Upper lobe of left lung (tissue), 6 donors: ENCODE data around the gene PANK1. TPM values are rescaled to one million over a fixed set of nuclear protein-coding genes. Genes with fewer than 3 reads are reported as not detected.

ENCODE experiments used
- ATAC-seq, 2 donors: fragments of 200-7000 bp; cut with Tn5 transposase; one replicate each; pipeline ENCODE4 v1.9.1; 2022; ENCODE audit warnings: mild to moderate bottlenecking in 2 of 2, moderate library complexity in 2 of 2; ENCODE audit not compliant: low FRiP score in 2 of 2
- DNase-seq, 2 donors: peaks; one replicate each; pipeline ENCODE4 v3.0.0-alpha.2; 2019 to 2020
- H3K27ac ChIP-seq, 4 donors: fragments of 200-600 bp; sonication (generic); one replicate each; pipeline ENCODE4 v1.5.1; 2016 to 2019
- H3K27me3 ChIP-seq, 4 donors: fragments of 200-600 bp; sonication (generic); one replicate each; pipeline ENCODE4 v1.5.1; 2017 to 2019
- H3K36me3 ChIP-seq, 4 donors: fragments of 200-600 bp; sonication (generic); one replicate each; pipeline ENCODE4 v1.5.1; 2016 to 2019
- H3K4me1 ChIP-seq, 4 donors: fragments of 200-600 bp; sonication (generic); one replicate each; pipeline ENCODE4 v1.5.1; 2018 to 2019
- H3K4me3 ChIP-seq, 4 donors: fragments of 200-600 bp; sonication (generic); one replicate each; pipeline ENCODE4 v1.5.1; 2017 to 2019; ENCODE audit warnings: mild to moderate bottlenecking in 2 of 4, moderate library complexity in 1 of 4
- H3K9me3 ChIP-seq, 4 donors: fragments of 200-600 bp; sonication (generic); one replicate each; pipeline ENCODE4 v1.5.1; 2018 to 2019
- EP300 ChIP-seq, 4 donors: sonication (generic); formaldehyde crosslinking; IDR thresholded peaks; one replicate each; pipeline ENCODE4 v1.5.1; 2017; ENCODE audit warnings: antibody characterized with exemption in 4 of 4, control low read depth in 2 of 4
- POLR2A ChIP-seq, 4 donors: fragments of 450-650 bp; IDR thresholded peaks; one replicate each; pipeline ENCODE4 v1.5.1; 2016 to 2017; ENCODE audit warnings: antibody characterized with exemption in 4 of 4, mild to moderate bottlenecking in 2 of 4
- POLR2AphosphoS5 ChIP-seq, 2 donors: sonication (generic); formaldehyde crosslinking; IDR thresholded peaks; one replicate each; pipeline ENCODE4 v1.5.1; 2017; ENCODE audit warnings: antibody characterized with exemption in 2 of 2
- WGBS, 2 donors: methylation state at CpG; one replicate each; pipeline ENCODE4 v1.1.5; 2017 to 2018; 5-methylcytosine and 5-hydroxymethylcytosine counted together
- total RNA-seq, 6 donors: library from RNA; depleted of rRNA in 4 of 6; stranded (reverse); fragments of >200 nt in 4 of 6; gene quantifications; one replicate each; pipeline versions ENCODE4 v1.1.0 to v1.2.1, GENCODE V29; 2016 to 2021
- TF ChIP-seq, protein P1 (sequence below), 6 experiments: fragments of 450-650 bp in 4 of 6; fragments of 200-600 bp in 2 of 6; sonication (generic) in 2 of 6; IDR thresholded peaks; one replicate each; pipeline ENCODE4 v1.5.1; 2016 to 2019; ENCODE audit warnings: antibody characterized with exemption in 6 of 6
- donor health status: DM: no; HTN: no; CAD: no; lungs with moderate emphysema.
- donor health status: DM: no; HTN: yes; CAD: no; lungs with severe emphysema.

PANK1 gene
- total RNA-seq, 6 donors from 2014 or later = 3.1 to 22.9 (median 7.3) TPM

DNA sequence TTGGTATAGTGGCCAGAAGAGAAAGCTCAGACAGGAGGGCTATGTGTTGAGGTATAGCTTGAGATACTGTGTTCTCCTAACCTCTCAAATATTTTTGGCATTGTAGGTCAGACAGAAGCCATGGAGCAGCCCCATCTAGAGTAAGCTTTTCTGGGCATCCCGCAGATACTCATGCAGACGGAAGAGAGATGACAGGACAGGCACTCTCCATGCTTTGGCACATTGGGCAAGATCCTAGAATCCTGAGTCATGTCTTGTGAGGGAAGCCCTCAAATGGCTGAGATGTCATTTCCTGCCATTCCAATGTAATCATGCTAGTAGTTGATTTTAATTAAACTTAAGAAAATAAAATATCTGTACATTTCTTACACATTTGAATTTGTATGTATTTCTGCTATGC, 39.6 kb upstream of the PANK1 start:
- ATAC-seq (no peak), DNase-seq (no peak)
- H3K27ac ChIP-seq = no peak overlapping the region
- H3K4me3 ChIP-seq = no peak overlapping the region
- H3K27me3 ChIP-seq = no peaks in the 10 kb centered on the region
- H3K36me3 ChIP-seq = no peaks in the 10 kb centered on the region
- WGBS, 2 donors = 69 to 88% methylated on average over 2 of the region's 2 CpGs
- H3K4me1 ChIP-seq = no peaks in the 10 kb centered on the region
- TF ChIP-seq, protein P1, sequence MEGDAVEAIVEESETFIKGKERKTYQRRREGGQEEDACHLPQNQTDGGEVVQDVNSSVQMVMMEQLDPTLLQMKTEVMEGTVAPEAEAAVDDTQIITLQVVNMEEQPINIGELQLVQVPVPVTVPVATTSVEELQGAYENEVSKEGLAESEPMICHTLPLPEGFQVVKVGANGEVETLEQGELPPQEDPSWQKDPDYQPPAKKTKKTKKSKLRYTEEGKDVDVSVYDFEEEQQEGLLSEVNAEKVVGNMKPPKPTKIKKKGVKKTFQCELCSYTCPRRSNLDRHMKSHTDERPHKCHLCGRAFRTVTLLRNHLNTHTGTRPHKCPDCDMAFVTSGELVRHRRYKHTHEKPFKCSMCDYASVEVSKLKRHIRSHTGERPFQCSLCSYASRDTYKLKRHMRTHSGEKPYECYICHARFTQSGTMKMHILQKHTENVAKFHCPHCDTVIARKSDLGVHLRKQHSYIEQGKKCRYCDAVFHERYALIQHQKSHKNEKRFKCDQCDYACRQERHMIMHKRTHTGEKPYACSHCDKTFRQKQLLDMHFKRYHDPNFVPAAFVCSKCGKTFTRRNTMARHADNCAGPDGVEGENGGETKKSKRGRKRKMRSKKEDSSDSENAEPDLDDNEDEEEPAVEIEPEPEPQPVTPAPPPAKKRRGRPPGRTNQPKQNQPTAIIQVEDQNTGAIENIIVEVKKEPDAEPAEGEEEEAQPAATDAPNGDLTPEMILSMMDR (IDR thresholded peaks at IDR 0.05) = no peak
- TF ChIP-seq POLR2A (IDR thresholded peaks at IDR 0.05) = no peak
- TF ChIP-seq EP300 (IDR thresholded peaks at IDR 0.05) = no peak
- TF ChIP-seq POLR2AphosphoS5 (IDR thresholded peaks at IDR 0.05) = no peak
- H3K9me3 ChIP-seq = no peaks in the 10 kb centered on the region

DNA sequence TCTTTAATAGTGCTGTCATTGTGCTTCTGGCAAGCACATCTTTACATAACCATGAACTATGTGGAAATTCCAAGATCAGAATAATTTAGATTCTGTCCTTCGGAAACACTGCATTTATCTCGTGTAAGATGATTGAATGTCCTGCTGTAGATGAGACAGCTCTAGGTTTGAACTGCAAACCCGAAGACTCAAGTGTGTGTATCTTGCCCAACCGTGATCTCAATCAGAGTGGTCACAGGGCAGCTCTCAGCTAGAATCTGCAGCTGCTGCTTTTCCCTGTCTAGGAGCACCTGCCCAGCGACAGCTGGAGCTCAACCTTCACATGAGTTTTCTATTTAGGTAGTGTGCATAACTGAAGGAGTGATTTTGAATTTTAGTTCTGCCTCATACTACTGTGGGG, 38.8 kb upstream of the PANK1 start:
- no peak overlapping the region for H3K4me3 ChIP-seq
- 60 to 61% methylated on average over 5 of the region's 5 CpGs for WGBS, 2 donors
- H3K36me3 ChIP-seq = no peaks in the 10 kb centered on the region
- H3K4me1 ChIP-seq = no peaks in the 10 kb centered on the region
- H3K27me3 ChIP-seq = no peaks in the 10 kb centered on the region
- DNase-seq (no peak), ATAC-seq (no peak)
- TF ChIP-seq, protein P1 (IDR thresholded peaks at IDR 0.05) = no peak
- TF ChIP-seq EP300 (IDR thresholded peaks at IDR 0.05) (no peak), POLR2A (IDR thresholded peaks at IDR 0.05) (no peak), POLR2AphosphoS5 (IDR thresholded peaks at IDR 0.05) (no peak)
- H3K9me3 ChIP-seq = no peaks in the 10 kb centered on the region
- H3K27ac ChIP-seq = no peak overlapping the region

DNA sequence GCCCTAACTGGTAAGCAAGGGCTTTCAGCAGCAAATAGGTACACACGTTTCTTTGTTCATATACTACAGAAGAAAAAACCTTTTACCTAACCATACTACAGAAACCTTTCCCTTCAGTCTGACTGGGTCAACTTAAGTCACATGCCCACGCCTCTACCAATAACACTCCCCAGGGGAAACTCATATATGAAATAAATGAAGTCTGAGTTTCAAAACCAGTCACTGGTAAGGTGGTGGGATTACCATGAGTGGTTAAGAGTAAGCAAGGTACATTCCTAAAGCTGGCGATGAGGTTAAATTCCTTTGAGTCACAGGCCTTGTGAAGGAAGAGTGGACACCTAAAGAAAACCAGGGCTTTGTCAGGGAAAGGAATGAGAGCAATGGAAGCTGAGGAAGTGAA, 34.9 kb upstream of the PANK1 start:
- no peak overlapping the region for H3K4me3 ChIP-seq
- H3K27ac ChIP-seq = no peak overlapping the region
- H3K27me3 ChIP-seq = no peaks in the 10 kb centered on the region
- DNase-seq (no peak), ATAC-seq (no peak)
- H3K9me3 ChIP-seq = no peaks in the 10 kb centered on the region
- 77 to 91% methylated on average over 3 of the region's 3 CpGs for WGBS, 2 donors
- no peaks in the 10 kb centered on the region for H3K4me1 ChIP-seq
- no peak for TF ChIP-seq EP300 (IDR thresholded peaks at IDR 0.05)
- TF ChIP-seq, protein P1 (IDR thresholded peaks at IDR 0.05) = no peak
- no peak for TF ChIP-seq POLR2A (IDR thresholded peaks at IDR 0.05)
- TF ChIP-seq POLR2AphosphoS5 (IDR thresholded peaks at IDR 0.05) = no peak
- H3K36me3 ChIP-seq = no peaks in the 10 kb centered on the region

DNA sequence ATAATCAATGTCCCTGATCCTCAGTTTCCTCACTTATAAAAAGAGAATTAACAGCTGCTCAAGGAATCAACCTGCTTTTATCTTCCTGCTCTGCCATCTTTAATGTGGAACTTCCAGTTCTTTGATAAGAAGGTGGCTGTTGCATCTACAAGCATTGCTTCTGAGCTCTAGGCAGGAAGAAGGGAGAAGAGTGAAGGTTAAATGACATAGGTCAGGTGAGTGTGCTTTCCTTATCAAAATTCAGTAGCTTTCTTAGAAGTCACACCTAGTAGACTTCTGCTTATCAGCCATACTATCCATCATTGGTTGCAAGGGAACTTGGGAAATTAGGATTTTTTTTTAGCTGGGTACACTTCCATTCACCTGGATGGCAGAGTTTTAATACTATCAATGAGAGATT, 32.3 kb upstream of the PANK1 start:
- H3K4me3 ChIP-seq = no peak overlapping the region
- no peaks in the 10 kb centered on the region for H3K36me3 ChIP-seq
- H3K4me1 ChIP-seq = no peaks in the 10 kb centered on the region
- no peak for DNase-seq
- H3K27ac ChIP-seq = no peak overlapping the region
- no peak for ATAC-seq
- TF ChIP-seq EP300 (IDR thresholded peaks at IDR 0.05) (no peak), POLR2AphosphoS5 (IDR thresholded peaks at IDR 0.05) (no peak), POLR2A (IDR thresholded peaks at IDR 0.05) (no peak)
- TF ChIP-seq, protein P1 (IDR thresholded peaks at IDR 0.05) = no peak
- no peaks in the 10 kb centered on the region for H3K9me3 ChIP-seq
- H3K27me3 ChIP-seq = no peaks in the 10 kb centered on the region

DNA sequence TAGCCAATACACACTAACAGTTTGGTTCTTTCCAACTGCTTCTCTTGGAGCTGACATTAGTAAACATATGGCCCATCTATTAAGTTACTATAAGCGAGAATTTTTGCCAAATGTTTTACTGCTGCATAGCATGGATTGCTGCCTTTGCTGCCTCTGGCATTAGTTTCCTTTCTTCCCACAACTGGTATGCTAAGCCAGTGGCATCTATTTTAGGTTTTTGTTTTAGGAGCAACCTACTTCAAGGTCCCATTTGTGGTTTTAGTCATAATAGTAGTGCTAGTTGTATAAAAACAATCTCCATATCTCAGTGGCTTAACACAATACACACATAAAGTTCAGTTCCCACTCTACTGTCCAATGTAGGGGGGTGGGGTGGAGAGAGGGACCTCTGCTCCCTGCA, 25.9 kb upstream of the PANK1 start:
- 71 to 87% methylated on average over 1 of the region's 1 CpG for WGBS, 2 donors
- H3K4me1 ChIP-seq = no peaks in the 10 kb centered on the region
- ATAC-seq (no peak), DNase-seq (no peak)
- H3K36me3 ChIP-seq = no peaks in the 10 kb centered on the region
- TF ChIP-seq POLR2A (IDR thresholded peaks at IDR 0.05) (no peak), POLR2AphosphoS5 (IDR thresholded peaks at IDR 0.05) (no peak), EP300 (IDR thresholded peaks at IDR 0.05) (no peak)
- TF ChIP-seq, protein P1 (IDR thresholded peaks at IDR 0.05) = no peak
- H3K27me3 ChIP-seq = no peaks in the 10 kb centered on the region
- no peaks in the 10 kb centered on the region for H3K9me3 ChIP-seq
- no peak overlapping the region for H3K27ac ChIP-seq
- no peak overlapping the region for H3K4me3 ChIP-seq
